Endothelial cell of umbilical vein (primary cell): Measurements from ENCODE around the gene ZNF740. TPM values are rescaled to one million over a fixed set of nuclear protein-coding genes. Genes with fewer than 3 reads are reported as not detected.

Experiments used
- BruUV-seq: library from RNA; stranded (reverse); fragments of 400-500 nt; replicated peaks from 2 replicates; lab custom pipeline; 2021; lab: Mats Ljungman, UMichigan
- CTCF ChIA-PET: fragments of 300-600, 350-600 bp; sonication (Branson Sonifier 250); formaldehyde crosslinking; loops from one replicate; lab custom pipeline; 2021; ENCODE audit warnings: antibody characterized with exemption, inconsistent platforms; lab: Charles Lee
- POLR2A ChIA-PET: fragments of 300-600, 350-600 bp; sonication (Branson Sonifier 250); formaldehyde crosslinking; loops from one replicate; lab custom pipeline; 2021; ENCODE audit warnings: antibody characterized with exemption, inconsistent platforms; lab: Charles Lee
- DNase-seq: peaks from one replicate; pipeline ENCODE4 v3.0.0-alpha.2; 2011; ENCODE audit warnings: low read depth, low spot score
- FAIRE-seq: peaks from 2 replicates; lab custom pipeline; 2011; peaks lifted over from hg19 to GRCh38; lab: Jason Lieb, UNC
- H2AFZ ChIP-seq: 2 replicates; pipeline ENCODE4 v1.6.0; 2012; ENCODE audit warnings: low read depth, low read length, control low read depth, inconsistent platforms
- H3K27ac ChIP-seq: 2 replicates; pipeline ENCODE4 v1.5.1; 2011; ENCODE audit warnings: low read depth, mild to moderate bottlenecking, control low read depth, low read length, moderate library complexity; ENCODE audit not compliant: insufficient read depth
- H3K27me3 ChIP-seq, 2 experiments: 2 replicates each; pipeline versions ENCODE4 v1.6.0 to v1.6.1; 2011; ENCODE audit warnings: low read length in 2 of 2, mixed read lengths in 1 of 2; ENCODE audit not compliant: control insufficient read depth in 2 of 2, insufficient read depth in 2 of 2
- H3K36me3 ChIP-seq, 2 experiments: 2 replicates in 1 of 2; 3 replicates in 1 of 2; pipeline ENCODE4 v1.5.1; 2011; ENCODE audit warnings: low read length in 2 of 2, mild to moderate bottlenecking in 1 of 2, moderate library complexity in 1 of 2; ENCODE audit not compliant: control insufficient read depth in 2 of 2, insufficient read depth in 2 of 2; ENCODE audit errors: extremely low read depth in 1 of 2
- H3K4me1 ChIP-seq: 3 replicates; pipeline ENCODE4 v1.5.1; 2011; ENCODE audit warnings: mild to moderate bottlenecking, low read length; ENCODE audit not compliant: control insufficient read depth, insufficient read depth; ENCODE audit errors: extremely low read depth
- H3K4me2 ChIP-seq: 2 replicates; pipeline ENCODE4 v1.6.1; 2011; ENCODE audit warnings: low read length, control low read depth, mixed read lengths; ENCODE audit not compliant: insufficient read depth
- H3K4me3 ChIP-seq, 3 experiments: fragments of 200-600 bp in 1 of 3; sonication (generic), shearing (Covaris generic) in 1 of 3; replicated peaks in 1 of 3; 2 replicates each; pipeline ENCODE4 v1.5.1; 2011 to 2016; ENCODE audit warnings: control low read depth in 3 of 3, low read length in 3 of 3, mild to moderate bottlenecking in 2 of 3, inconsistent platforms in 1 of 3, low read depth in 1 of 3, moderate library complexity in 1 of 3; ENCODE audit not compliant: insufficient read depth in 1 of 3
- H3K79me2 ChIP-seq: 2 replicates; pipeline ENCODE4 v1.6.0; 2012; ENCODE audit warnings: low read length, inconsistent platforms; ENCODE audit not compliant: control insufficient read depth, insufficient read depth
- H3K9ac ChIP-seq: replicated peaks from 2 replicates; pipeline ENCODE3; 2011; ENCODE audit warnings: low read length, control low read depth; ENCODE audit not compliant: insufficient read depth; ENCODE audit errors: extremely low read depth
- H3K9me1 ChIP-seq: replicated peaks from 3 replicates; pipeline ENCODE4 v1.6.0; 2011; ENCODE audit warnings: mild to moderate bottlenecking, low read length; ENCODE audit not compliant: control insufficient read depth, insufficient read depth; ENCODE audit errors: extremely low read depth
- H3K9me3 ChIP-seq: replicated peaks from 2 replicates; pipeline ENCODE4 v1.5.1; 2012; ENCODE audit warnings: low read length, inconsistent platforms; ENCODE audit not compliant: control insufficient read depth, insufficient read depth
- H4K20me1 ChIP-seq: replicated peaks from 2 replicates; pipeline ENCODE3; 2011; ENCODE audit warnings: mild to moderate bottlenecking, low read length; ENCODE audit not compliant: control insufficient read depth, insufficient read depth; ENCODE audit errors: extremely low read depth
- CTCF ChIP-seq, 2 donors: IDR thresholded peaks; 1 replicate in 1 of 2; 2 replicates in 1 of 2; pipeline ENCODE4 v1.5.1; 2011; ENCODE audit warnings: low read length in 2 of 2, mild to moderate bottlenecking in 2 of 2, moderate library complexity in 2 of 2, control low read depth in 1 of 2, inconsistent platforms in 1 of 2, low read depth in 1 of 2; ENCODE audit not compliant: insufficient read depth in 1 of 2; ENCODE audit errors: extremely low read depth in 1 of 2
- EZH2 ChIP-seq: IDR thresholded peaks from 2 replicates; pipeline ENCODE4 v1.6.1; 2012; ENCODE audit warnings: borderline replicate concordance, low read depth, mild to moderate bottlenecking, moderate library complexity, low read length, inconsistent platforms; ENCODE audit not compliant: severe bottlenecking
- FOS ChIP-seq: IDR thresholded peaks from 2 replicates; pipeline ENCODE4 v1.6.1; 2011; ENCODE audit warnings: mild to moderate bottlenecking, low read length, moderate library complexity, borderline replicate concordance; ENCODE audit not compliant: insufficient read depth
- GATA2 ChIP-seq: IDR thresholded peaks from 2 replicates; pipeline ENCODE4 v1.7.0; 2011; ENCODE audit warnings: low read depth, mild to moderate bottlenecking, moderate library complexity, mixed read lengths, low read length; ENCODE audit not compliant: insufficient read length, insufficient read depth
- JUN ChIP-seq: IDR thresholded peaks from 2 replicates; pipeline ENCODE4 v1.6.1; 2011; ENCODE audit warnings: borderline replicate concordance, low read depth; ENCODE audit not compliant: insufficient read length, insufficient read depth
- MYC ChIP-seq: IDR thresholded peaks from one replicate; pipeline ENCODE4 v1.6.1; 2011; ENCODE audit warnings: mild to moderate bottlenecking, low read depth, low read length
- POLR2A ChIP-seq: IDR thresholded peaks from 2 replicates; pipeline ENCODE4 v1.6.1; 2012; ENCODE audit warnings: low read depth, mild to moderate bottlenecking, control low read depth, low read length
- POLR2AphosphoS5 ChIP-seq: IDR thresholded peaks from 2 replicates; pipeline ENCODE4 v1.6.1; 2012; ENCODE audit warnings: low read depth, mild to moderate bottlenecking, control low read depth, low read length, moderate library complexity; ENCODE audit not compliant: insufficient read depth
- dilution Hi-C: fragments of 300-500 bp; cut with MboI; formaldehyde crosslinking; loops from one replicate; pipeline ENCODE4 v1.15.0; 2019; ENCODE audit warnings: low sequenced_read_pairs; ENCODE audit not compliant: extremely low pct_ligation_motif_present
- intact Hi-C: fragments of 100-400 bp; cut with micrococcal nuclease; formaldehyde crosslinking; loops from one replicate; pipeline ENCODE4 v1.10.0; 2022
- polyA plus RNA-seq, 4 experiments: library from polyadenylated mRNA; depleted of rRNA in 3 of 4; stranded (reverse) in 3 of 4; unstranded in 1 of 4; fragments of >200 nt; gene quantifications; 2 replicates each; pipeline versions ENCODE4 v1.2.1 to v1.2.3, GENCODE V29; 2011 to 2012; ENCODE audit warnings: missing spikeins in 1 of 4
- total RNA-seq: library from RNA; stranded (reverse); gene quantifications from 2 replicates; pipeline ENCODE4 v1.2.3, GENCODE V29; 2021
- TF ChIP-seq, protein P1 (sequence below): IDR thresholded peaks from 2 replicates; pipeline ENCODE4 v1.6.1; 2011; ENCODE audit not compliant: insufficient read depth, insufficient read length

Gene ZNF740
- total and polyA plus RNA-seq, 2 donors (not counting 3 experiments of a cell fraction or from before 2014, with no cell fraction given) = 10.5 to 38.1 TPM

GRCh38 chr12:53207042-53207441 is 26.5 kb downstream of the ZNF740 start, which contains the start of gene ITGB7:
Gene ITGB7, minus strand, starts transcription at chr12:53207251. Its CDS starts 6,808 bp downstream, at chr12:53200443.
- H3K79me2 ChIP-seq = no peaks in the 10 kb centered on the region
- H3K27ac ChIP-seq = no peak within 1 kb of the TSS
- intact Hi-C loops (no loop called here), dilution Hi-C loops (no loop called here)
- no peak within 1 kb of the TSS for H3K4me2 ChIP-seq
- DNase-seq (no peak), FAIRE-seq (no peak)
- CTCF ChIA-PET = interaction anchor here (1.1 to 1.9 kb wide), 2 partner anchors 9 to 141 kb away, joined by 4 read pairs; no protein-coding TSS in a partner anchor
- H3K4me3 ChIP-seq = no peak within 1 kb of the TSS
- no peaks in the 10 kb centered on the region for H4K20me1 ChIP-seq
- H2AFZ ChIP-seq = no peak within 1 kb of the TSS
- POLR2A ChIA-PET = interaction anchor here (0.7 kb wide), 1 partner anchor 45 kb away, joined by 7 read pairs; a partner anchor contains a TSS
- peaks cover 0 to 2% of the 10 kb centered on the region in 2 experiments for H3K36me3 ChIP-seq
- TF ChIP-seq, protein P1, sequence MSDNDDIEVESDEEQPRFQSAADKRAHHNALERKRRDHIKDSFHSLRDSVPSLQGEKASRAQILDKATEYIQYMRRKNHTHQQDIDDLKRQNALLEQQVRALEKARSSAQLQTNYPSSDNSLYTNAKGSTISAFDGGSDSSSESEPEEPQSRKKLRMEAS = no peak
- TF ChIP-seq MYC = no peak
- no peak for TF ChIP-seq EZH2
- TF ChIP-seq GATA2 = no peak
- TF ChIP-seq POLR2AphosphoS5 = no peak
- no peak for TF ChIP-seq POLR2A
- H3K9me3 ChIP-seq = no peaks in the 10 kb centered on the region
- H3K27me3 ChIP-seq = no peaks in the 10 kb centered on the region
- BruUV-seq = no TSS peak
- no peaks in the 10 kb centered on the region for H3K4me1 ChIP-seq
- no peak within 1 kb of the TSS for H3K9ac ChIP-seq
- no peaks in the 10 kb centered on the region for H3K9me1 ChIP-seq

DNA sequence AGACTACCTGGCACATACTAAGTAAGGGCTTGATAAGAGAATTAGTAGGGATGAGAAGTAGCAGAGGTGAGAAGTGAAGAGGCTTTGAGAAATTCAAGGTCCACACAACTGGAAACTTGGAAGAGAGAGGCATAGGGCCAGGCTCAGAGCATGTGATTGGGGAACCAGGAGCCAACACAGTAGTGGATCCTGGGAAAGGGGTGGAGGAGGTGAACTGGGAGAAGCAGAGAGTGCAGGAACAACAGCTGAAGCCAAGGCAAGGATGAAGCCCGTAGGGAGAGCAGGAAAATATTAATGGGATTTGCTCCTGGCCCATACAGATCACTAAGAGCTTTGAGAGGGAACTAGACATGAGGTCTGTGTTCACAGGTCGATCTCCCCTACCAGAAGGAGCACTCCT is 27.9 kb downstream of the ZNF740 start:
- DNase-seq (no peak), FAIRE-seq (no peak)
- no peaks in the 10 kb centered on the region for H3K4me1 ChIP-seq
- no peak overlapping the region for H3K9ac ChIP-seq
- no TSS peak for BruUV-seq
- H3K4me3 ChIP-seq = no peak overlapping the region
- TF ChIP-seq, protein P1 = no peak
- TF ChIP-seq POLR2AphosphoS5 (no peak), JUN (no peak), POLR2A (no peak), FOS (no peak), MYC (no peak), EZH2 (no peak), GATA2 (no peak), CTCF (IDR thresholded peaks at IDR 0.05; ENCODE audit: extremely low read depth in 1 of 2, insufficient read depth in 1 of 2, low read depth in 1 of 2, low read length in 2 of 2) (no peak)
- no peak overlapping the region for H3K4me2 ChIP-seq
- no peak overlapping the region for H2AFZ ChIP-seq
- ChIA-PET CTCF (interaction anchor here (0.8 to 2.1 kb wide), 6 partner anchors 10 to 142 kb away, joined by 3 to 16 read pairs (median 4); partner anchors contain the start of gene AAAS), POLR2A (no interaction called here)
- no peaks in the 10 kb centered on the region for H3K27me3 ChIP-seq
- dilution Hi-C loops (no loop called here), intact Hi-C loops (no loop called here)
- H3K36me3 ChIP-seq = peaks cover 0 to 2% of the 10 kb centered on the region in 2 experiments
- no peaks in the 10 kb centered on the region for H3K79me2 ChIP-seq
- no peaks in the 10 kb centered on the region for H4K20me1 ChIP-seq
- H3K9me1 ChIP-seq = no peaks in the 10 kb centered on the region
- no peaks in the 10 kb centered on the region for H3K9me3 ChIP-seq
- no peak overlapping the region for H3K27ac ChIP-seq
